GM20000 (cell line): ENCODE measurements around the gene AOX1.

Experiments used
- DNase-seq: peaks from one replicate; pipeline ENCODE4 v3.0.0; 2012; ENCODE audit warnings: low spot score
- CTCF ChIP-seq: IDR thresholded peaks from 2 replicates; pipeline ENCODE4 v1.5.1; 2012; ENCODE audit warnings: mild to moderate bottlenecking, control low read depth; ENCODE audit errors: extremely low read depth, missing control alignments

The AOX1 gene

GRCh38 chr2:200584639-200585038 lies 1.2 kb upstream of the AOX1 start:
- no peak for TF ChIP-seq CTCF
- DNase-seq: no peak

- TF ChIP-seq CTCF: no peak
- no peak for DNase-seq
Observed at GRCh38 chr2:200585340-200585729, 479 bp upstream of the AOX1 start.

- TF ChIP-seq CTCF: no peak
- DNase-seq: no peak
Observed at GRCh38 chr2:200586644-200586975, 796 bp downstream of the AOX1 start.

GRCh38 chr2:200587007-200587616 lies 1.3 kb downstream of the AOX1 start:
- no peak for TF ChIP-seq CTCF
- no peak for DNase-seq

GRCh38 chr2:200588076-200588678 lies 2.4 kb downstream of the AOX1 start:
- no peak for TF ChIP-seq CTCF
- DNase-seq: no peak

- TF ChIP-seq CTCF: no peak
- no peak for DNase-seq
Observed at GRCh38 chr2:200590090-200590489, 4.3 kb downstream of the AOX1 start.

GRCh38 chr2:200591308-200591707 lies 5.5 kb downstream of the AOX1 start:
- DNase-seq: no peak
- no peak for TF ChIP-seq CTCF
